Suprapubic skin (tissue), 4 donors: ENCODE measurements around the gene CTXN2. TPM values are rescaled to one million over a fixed set of nuclear protein-coding genes. Genes with fewer than 3 reads are reported as not detected.

Experiments used
- DNase-seq, 2 donors: peaks; one replicate each; pipeline ENCODE4 v3.0.0-alpha.2; 2019; ENCODE audit warnings: low spot score in 2 of 2
- H3K27ac ChIP-seq: fragments of 200-600 bp; sonication (generic); one replicate; pipeline ENCODE4 v1.5.1; 2019
- H3K27me3 ChIP-seq: fragments of 200-600 bp; sonication (generic); one replicate; pipeline ENCODE4 v1.5.1; 2019
- H3K36me3 ChIP-seq: fragments of 200-600 bp; sonication (generic); one replicate; pipeline ENCODE4 v1.5.1; 2019
- H3K4me1 ChIP-seq: fragments of 200-600 bp; sonication (generic); one replicate; pipeline ENCODE4 v1.5.1; 2019
- H3K4me3 ChIP-seq: fragments of 200-600 bp; sonication (generic); one replicate; pipeline ENCODE4 v1.5.1; 2019; ENCODE audit warnings: mild to moderate bottlenecking
- H3K9me3 ChIP-seq: fragments of 200-600 bp; sonication (generic); one replicate; pipeline ENCODE4 v1.5.1; 2019
- CTCF ChIP-seq, 2 donors: fragments of 200-600 bp in 1 of 2; fragments of 450-650 bp in 1 of 2; sonication (generic) in 1 of 2; IDR thresholded peaks; one replicate each; pipeline ENCODE4 v1.5.1; 2016 to 2019; ENCODE audit warnings: antibody characterized with exemption in 2 of 2, mild to moderate bottlenecking in 1 of 2, moderate library complexity in 1 of 2
- EP300 ChIP-seq: sonication (generic); formaldehyde crosslinking; IDR thresholded peaks from one replicate; pipeline ENCODE4 v1.6.1; 2017; ENCODE audit warnings: antibody characterized with exemption
- POLR2A ChIP-seq, 2 donors: fragments of 450-650 bp; IDR thresholded peaks; one replicate each; pipeline ENCODE4 v1.6.1; 2017; ENCODE audit warnings: antibody characterized with exemption in 2 of 2, mild to moderate bottlenecking in 2 of 2, moderate library complexity in 2 of 2
- POLR2AphosphoS5 ChIP-seq, 3 donors: sonication (generic); formaldehyde crosslinking; IDR thresholded peaks; one replicate each; pipeline ENCODE4 v1.6.1; 2017; ENCODE audit warnings: antibody characterized with exemption in 3 of 3
- WGBS: methylation state at CpG from one replicate; pipeline ENCODE4 v1.1.5; 2018; 5-methylcytosine and 5-hydroxymethylcytosine counted together
- total RNA-seq, 4 donors: library from RNA; depleted of rRNA; stranded (reverse); fragments of >200 nt; gene quantifications; one replicate each; pipeline ENCODE4 v1.1.0, GENCODE V29; 2016

Gene CTXN2
- total RNA-seq, 4 donors from 2014 or later, result not detected

GRCh38 chr15:48182749-48183148, 8.7 kb upstream of the CTXN2 start:
- WGBS, result 53% methylated on average over 2 of the region's 2 CpGs
- Histone ChIP-seq H3K4me1 (peaks cover 8% of the 10 kb centered on the region), H3K36me3 (no peaks in the 10 kb centered on the region), H3K27me3 (peaks cover 14% of the 10 kb centered on the region), H3K4me3 (no peak overlapping the region), H3K27ac (no peak overlapping the region), H3K9me3 (no peaks in the 10 kb centered on the region)
- TF ChIP-seq POLR2AphosphoS5 (IDR thresholded peaks at IDR 0.05), result no peak
- no peak for TF ChIP-seq EP300
- no peak for TF ChIP-seq POLR2A (IDR thresholded peaks at IDR 0.05)
- no peak for TF ChIP-seq CTCF (IDR thresholded peaks at IDR 0.05)
- DNase-seq, result no peak

- no peak for TF ChIP-seq POLR2AphosphoS5 (IDR thresholded peaks at IDR 0.05)
- DNase-seq, result no peak
- Histone ChIP-seq H3K27ac (no peak overlapping the region), H3K27me3 (peaks cover 4% of the 10 kb centered on the region), H3K4me1 (no peaks in the 10 kb centered on the region), H3K4me3 (no peak overlapping the region), H3K9me3 (no peaks in the 10 kb centered on the region), H3K36me3 (no peaks in the 10 kb centered on the region)
- WGBS, result 87% methylated on average over 3 of the region's 3 CpGs
Observed at GRCh38 chr15:48185529-48185928, 5.9 kb upstream of the CTXN2 start.

DNA sequence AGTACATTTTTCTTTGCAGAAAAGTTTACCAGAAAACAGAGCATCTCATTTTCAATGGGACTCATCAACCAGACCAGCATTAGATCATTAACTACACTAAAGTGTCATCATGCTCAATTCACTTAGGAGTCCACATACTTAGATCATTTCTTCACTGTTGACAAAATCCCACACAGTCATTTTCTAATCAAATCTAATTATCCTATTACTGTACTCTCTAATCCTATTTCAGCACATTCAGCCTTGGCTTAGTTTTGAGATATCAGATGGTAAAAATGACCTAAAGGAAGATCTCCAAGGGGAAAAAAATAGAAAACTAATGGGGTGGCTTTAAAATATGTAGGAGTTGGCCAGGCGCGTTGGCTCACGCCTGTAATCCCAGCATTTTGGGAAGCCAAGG, 5.2 kb upstream of the CTXN2 start:
- no peaks in the 10 kb centered on the region for H3K36me3 ChIP-seq
- H3K27ac ChIP-seq, result no peak overlapping the region
- no peaks in the 10 kb centered on the region for H3K9me3 ChIP-seq
- peaks cover 4% of the 10 kb centered on the region for H3K27me3 ChIP-seq
- 94% methylated on average over 3 of the region's 3 CpGs for WGBS
- H3K4me3 ChIP-seq, result no peak overlapping the region
- TF ChIP-seq EP300, result no peak
- no peak for TF ChIP-seq CTCF (IDR thresholded peaks at IDR 0.05)
- TF ChIP-seq POLR2A (IDR thresholded peaks at IDR 0.05), result no peak
- no peak for TF ChIP-seq POLR2AphosphoS5 (IDR thresholded peaks at IDR 0.05)
- no peak for DNase-seq
- H3K4me1 ChIP-seq, result no peaks in the 10 kb centered on the region

DNA sequence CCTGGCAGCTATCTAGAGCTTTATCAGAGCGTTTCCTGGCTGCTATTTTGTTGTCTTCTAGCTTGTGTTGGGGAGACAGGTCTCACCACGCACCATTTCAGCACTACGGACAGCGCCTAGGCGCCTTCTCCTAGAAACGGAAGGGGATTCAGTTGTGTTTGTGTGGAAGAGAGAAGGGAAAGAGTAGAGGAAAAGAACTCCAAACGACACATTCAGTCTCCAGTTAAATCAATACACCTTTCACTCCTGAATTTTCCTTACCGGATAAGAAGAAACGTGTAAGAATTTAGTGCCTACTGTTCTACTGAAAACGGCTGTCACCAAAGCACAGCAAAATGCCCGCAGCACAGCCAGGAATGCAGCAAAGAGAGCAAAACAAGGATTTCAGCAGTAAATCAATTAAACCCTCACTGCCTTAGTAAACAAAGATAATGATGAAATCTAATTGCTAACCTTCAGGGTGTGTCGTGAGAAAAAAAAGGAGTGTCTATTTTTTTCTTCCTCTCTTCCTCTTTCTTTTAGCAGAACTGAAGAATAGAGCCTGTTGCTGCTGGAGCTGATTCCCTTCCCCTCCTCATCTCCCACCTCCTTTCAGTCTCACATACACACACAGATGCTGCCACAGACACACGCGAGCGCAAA, 412 bp upstream of the CTXN2 start:
- Histone ChIP-seq H3K36me3 (no peaks in the 10 kb centered on the region), H3K4me3 (no peak overlapping the region), H3K4me1 (peaks cover 3% of the 10 kb centered on the region), H3K27ac (no peak overlapping the region), H3K27me3 (peaks cover 7% of the 10 kb centered on the region), H3K9me3 (no peaks in the 10 kb centered on the region)
- no peak for DNase-seq
- TF ChIP-seq POLR2A (IDR thresholded peaks at IDR 0.05), result no peak
- TF ChIP-seq CTCF (IDR thresholded peaks at IDR 0.05), result no peak
- TF ChIP-seq POLR2AphosphoS5 (IDR thresholded peaks at IDR 0.05), result no peak
- no peak for TF ChIP-seq EP300
- WGBS, result 5% methylated on average over 15 of the region's 15 CpGs

DNA sequence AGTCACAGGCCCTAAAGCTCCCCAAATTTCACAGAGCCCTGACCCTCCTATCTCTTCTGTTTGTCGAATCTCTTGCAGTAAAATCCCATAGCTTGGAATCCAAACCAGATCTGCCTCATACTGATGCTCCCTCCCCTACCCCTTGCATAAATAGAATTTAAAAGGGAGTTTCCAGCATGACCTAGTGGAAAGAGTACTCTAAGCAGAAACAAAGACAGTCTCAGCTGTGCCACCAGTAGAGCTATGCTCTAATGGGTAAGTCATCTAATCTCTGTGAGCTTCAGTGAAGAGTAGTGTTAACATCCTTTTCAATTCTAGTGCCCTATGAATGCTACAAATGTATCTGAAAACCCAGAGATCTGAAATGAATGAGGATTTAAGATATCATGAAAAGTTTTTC, 10.6 kb downstream of the CTXN2 start:
- Histone ChIP-seq H3K27me3 (no peaks in the 10 kb centered on the region), H3K4me3 (no peak overlapping the region), H3K36me3 (no peaks in the 10 kb centered on the region), H3K27ac (no peak overlapping the region), H3K4me1 (no peaks in the 10 kb centered on the region), H3K9me3 (no peaks in the 10 kb centered on the region)
- no peak for DNase-seq
- TF ChIP-seq EP300 (no peak), POLR2A (IDR thresholded peaks at IDR 0.05) (no peak), CTCF (IDR thresholded peaks at IDR 0.05) (no peak), POLR2AphosphoS5 (IDR thresholded peaks at IDR 0.05) (no peak)
- 82% methylated on average over 1 of the region's 1 CpG for WGBS

DNA sequence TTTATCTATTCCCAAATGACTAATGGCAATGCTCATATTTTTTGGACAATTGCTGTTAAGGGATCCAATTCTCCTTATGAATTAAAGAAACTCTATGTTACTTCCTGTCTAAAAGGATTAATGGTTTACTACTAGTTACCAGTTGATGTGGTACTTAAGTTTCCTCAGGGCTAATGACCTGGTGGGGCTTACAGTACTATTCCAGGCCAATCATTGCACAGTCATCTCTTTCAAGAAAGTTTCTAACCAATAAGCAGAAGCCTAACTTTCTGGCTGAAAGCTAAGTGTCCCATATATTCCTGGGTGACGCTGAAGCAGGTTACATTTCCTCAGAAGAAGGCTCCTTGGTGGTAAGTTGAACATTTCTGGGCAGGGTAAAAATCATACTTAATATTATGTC, 14.5 kb downstream of the CTXN2 start, which contains the start of gene SLC12A1:
Gene SLC12A1 (plus strand): TSS at position 322 of the 400 bp plus-strand sequence. CDS start 1,418 bp downstream, outside the sequence.
- no peaks in the 10 kb centered on the region for H3K4me1 ChIP-seq
- WGBS, result 84% methylated on average over 1 of the region's 1 CpG
- H3K27me3 ChIP-seq, result no peaks in the 10 kb centered on the region
- no peak for DNase-seq
- H3K36me3 ChIP-seq, result no peaks in the 10 kb centered on the region
- no peak within 1 kb of the TSS for H3K27ac ChIP-seq
- no peaks in the 10 kb centered on the region for H3K9me3 ChIP-seq
- TF ChIP-seq EP300, result no peak
- TF ChIP-seq CTCF (IDR thresholded peaks at IDR 0.05), result no peak
- H3K4me3 ChIP-seq, result no peak within 1 kb of the TSS
